ENCODE data around the gene ANKRD55.
"Not testable (repeated sequence)": the region's sequence is repeated elsewhere in the genome, so short reads cannot be mapped to it uniquely, and the experiment has no call there.

Gene ANKRD55

GRCh38 chr5:56215019-56215830 lies 17.9 kb downstream of the ANKRD55 start:
- no peak for TF ChIP-seq CTCF (IDR thresholded peaks at IDR 0.05; ENCODE audit: borderline replicate concordance, insufficient read depth, low read depth, low read length)
- H3K4me3 ChIP-seq (ENCODE audit: low read depth, low read length) = no peak overlapping the region

DNA sequence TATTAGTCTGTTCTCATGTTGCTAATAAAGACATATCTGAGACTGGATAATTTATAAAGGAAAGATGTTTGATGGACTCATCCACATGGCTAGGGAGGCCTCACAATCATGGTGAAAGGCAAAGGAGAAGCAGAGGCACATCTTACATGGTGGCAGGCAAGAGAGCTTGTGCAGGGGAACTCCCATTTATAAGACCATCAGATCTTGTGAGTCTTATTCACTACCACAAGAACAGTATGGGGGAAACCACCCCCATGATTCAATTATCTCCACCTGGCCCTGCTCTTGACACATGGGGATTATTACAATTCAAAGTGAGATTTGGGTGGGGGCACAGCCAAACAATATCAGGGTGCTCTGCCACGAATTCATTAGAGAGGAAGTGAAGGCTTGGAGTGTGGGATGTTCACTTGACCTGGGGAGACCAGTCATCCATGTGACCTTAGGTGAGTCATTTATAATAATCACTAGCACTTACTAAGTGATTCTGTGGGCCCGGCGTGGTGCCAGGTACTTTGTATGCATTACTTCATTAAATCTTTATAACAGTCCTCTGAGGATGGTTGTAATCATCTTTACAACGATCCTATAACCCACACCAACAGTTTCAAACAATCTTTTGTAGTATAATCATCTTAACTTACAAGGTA lies 19.1 kb downstream of the ANKRD55 start:
- not testable (repeated sequence) for H3K4me3 ChIP-seq (ENCODE audit: low read depth, low read length)

DNA sequence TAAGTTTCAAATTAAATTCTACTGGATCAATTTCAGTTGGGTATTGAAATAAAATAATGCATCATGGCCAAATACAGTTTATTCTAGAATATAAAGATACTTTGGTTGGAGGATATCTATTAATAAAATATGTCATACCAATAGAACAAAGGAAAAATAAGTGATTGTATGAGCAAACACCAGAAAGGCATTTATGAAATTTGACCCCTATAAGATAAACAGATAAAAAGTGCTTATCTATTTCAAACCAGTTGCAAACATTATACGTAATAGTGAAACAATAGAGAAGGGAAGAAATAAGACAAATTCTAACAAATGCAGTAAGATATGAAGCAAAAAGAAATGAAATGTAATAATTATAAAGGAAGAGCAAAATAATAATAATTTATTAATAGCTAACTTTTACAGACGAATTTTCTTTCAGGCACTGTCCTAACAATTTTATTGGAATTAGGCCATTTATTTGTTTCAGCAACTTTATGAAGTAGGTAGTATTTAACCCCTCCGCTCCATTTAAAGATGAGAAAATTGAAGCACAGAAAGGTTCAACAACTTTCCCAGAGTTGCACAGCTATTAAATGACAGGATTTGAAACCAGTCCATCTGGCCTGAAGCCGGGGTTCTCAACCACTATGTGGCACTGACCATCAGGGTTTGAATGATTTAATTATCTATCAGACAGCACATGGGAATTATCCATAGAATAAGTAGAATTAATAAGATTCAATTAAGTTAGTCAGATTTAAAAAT lies 20.8 kb downstream of the ANKRD55 start:
- H3K4me3 ChIP-seq (ENCODE audit: low read depth, low read length) = no peak overlapping the region
- no peak for TF ChIP-seq CTCF (IDR thresholded peaks at IDR 0.05; ENCODE audit: borderline replicate concordance, insufficient read depth, low read depth, low read length)

DNA sequence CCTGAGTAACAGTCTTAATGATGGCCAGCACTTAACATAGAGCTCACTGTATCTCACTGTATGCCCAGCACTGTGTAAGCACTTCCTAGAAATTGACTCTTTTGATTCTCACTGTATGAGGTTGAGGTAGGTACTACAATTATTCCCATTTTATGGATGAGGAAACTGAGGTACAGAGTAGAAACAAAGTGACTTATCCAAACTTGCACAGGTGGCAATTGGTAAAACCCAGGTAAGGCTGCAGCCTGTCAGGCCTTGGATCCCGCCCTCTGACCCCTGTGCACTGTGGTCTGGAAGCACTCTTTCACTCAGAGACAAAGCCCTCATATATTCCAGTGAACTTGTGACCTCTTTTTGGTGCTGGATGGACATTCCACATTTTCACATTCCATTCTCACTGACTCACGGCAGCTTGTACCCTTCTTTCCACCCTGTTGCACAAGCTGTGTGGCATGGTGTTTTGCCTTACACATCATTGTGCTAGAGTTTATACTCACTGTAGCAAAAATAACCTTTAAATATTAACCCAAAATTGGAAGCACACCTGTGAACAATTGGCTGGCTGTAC lies 21.7 kb downstream of the ANKRD55 start:
- no peak overlapping the region for H3K4me3 ChIP-seq (ENCODE audit: low read depth, low read length)
- no peak for TF ChIP-seq CTCF (IDR thresholded peaks at IDR 0.05; ENCODE audit: borderline replicate concordance, insufficient read depth, low read depth, low read length)

- no peak for TF ChIP-seq CTCF (IDR thresholded peaks at IDR 0.05; ENCODE audit: borderline replicate concordance, insufficient read depth, low read depth, low read length)
- no peak overlapping the region for H3K4me3 ChIP-seq (ENCODE audit: low read depth, low read length)
Measured at GRCh38 chr5:56208681-56209080, 24.4 kb downstream of the ANKRD55 start.

DNA sequence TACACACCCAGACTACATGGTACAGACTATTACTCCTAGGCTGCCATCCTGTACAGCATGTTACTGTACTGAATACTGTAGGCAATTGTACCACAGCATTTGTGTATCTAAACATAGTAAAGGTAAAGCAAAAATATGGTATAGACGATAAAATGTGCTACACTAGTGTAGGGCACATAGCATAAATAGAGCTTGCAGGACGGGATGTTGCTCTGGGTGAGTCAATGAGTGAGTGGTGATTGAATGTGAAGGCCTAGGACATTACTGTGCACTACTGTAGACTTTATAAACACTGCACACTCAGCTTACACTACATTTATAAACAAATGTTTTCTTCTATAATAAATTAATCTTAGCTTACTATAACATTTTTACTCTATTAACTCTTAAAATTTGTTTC lies 25.6 kb downstream of the ANKRD55 start:
- H3K4me3 ChIP-seq (ENCODE audit: low read depth, low read length) = no peak overlapping the region
- no peak for TF ChIP-seq CTCF (IDR thresholded peaks at IDR 0.05; ENCODE audit: borderline replicate concordance, insufficient read depth, low read depth, low read length)

GRCh38 chr5:56206126-56206910 lies 26.8 kb downstream of the ANKRD55 start:
- no peak for TF ChIP-seq CTCF (IDR thresholded peaks at IDR 0.05; ENCODE audit: borderline replicate concordance, insufficient read depth, low read depth, low read length)

DNA sequence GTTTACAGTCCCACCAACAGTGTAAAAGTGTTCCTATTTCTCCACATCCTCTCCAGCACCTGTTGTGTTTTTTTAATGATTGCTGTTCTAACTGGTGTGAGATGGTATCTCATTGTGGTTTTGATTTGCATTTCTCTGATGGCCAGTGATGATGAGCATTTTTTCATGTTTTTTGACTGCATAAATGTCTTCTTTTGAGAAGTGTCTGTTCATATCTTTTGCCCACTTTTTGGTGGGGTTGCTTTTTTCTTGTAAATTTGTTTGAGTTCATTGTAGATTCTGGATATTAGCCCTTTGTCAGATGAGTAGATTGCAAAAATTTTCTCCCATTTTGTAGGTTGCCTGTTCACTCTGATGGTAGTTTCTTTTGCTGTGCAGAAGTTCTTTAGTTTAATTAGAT lies 29.2 kb downstream of the ANKRD55 start:
- H3K4me3 ChIP-seq (ENCODE audit: low read depth, low read length) = not testable (repeated sequence)

More at GRCh38 chr5:56206126-56206910, 26.8 kb downstream of the ANKRD55 start:
- no peak overlapping the region for H3K4me3 ChIP-seq (ENCODE audit: low read depth, low read length)

Measured in GM12875 (cell line).